Progenitor cell of endocrine pancreas (in vitro differentiated cells): ENCODE measurements around the gene MYBPC2. TPM values are rescaled to one million over a fixed set of nuclear protein-coding genes. Genes with fewer than 3 reads are reported as not detected.

Experiments
- DNase-seq: peaks from one replicate; pipeline ENCODE4 v3.0.0; 2021; ENCODE audit warnings: low spot score; ENCODE audit not compliant: unreplicated experiment
- H3K27ac Mint-ChIP-seq: 2 replicates; pipeline ENCODE4 v1.8.0; 2021; ENCODE audit warnings: mild to moderate bottlenecking, moderate library complexity, mixed read lengths
- H3K27me3 Mint-ChIP-seq: 2 replicates; pipeline ENCODE4 v1.8.0; 2021; ENCODE audit warnings: mixed read lengths
- H3K36me3 Mint-ChIP-seq: 2 replicates; pipeline ENCODE4 v1.8.0; 2022; ENCODE audit warnings: mixed read lengths; ENCODE audit not compliant: insufficient read depth
- H3K4me1 Mint-ChIP-seq: 2 replicates; pipeline ENCODE4 v1.8.0; 2021; ENCODE audit warnings: low read depth, mixed read lengths
- H3K4me3 Mint-ChIP-seq: 2 replicates; pipeline ENCODE4 v1.8.0; 2021; ENCODE audit warnings: low read depth, mild to moderate bottlenecking, moderate library complexity, mixed read lengths
- H3K9me3 Mint-ChIP-seq: 2 replicates; pipeline ENCODE4 v1.8.0; 2021; ENCODE audit warnings: low read depth, mixed read lengths
- CTCF ChIP-seq: fragments of 200-600 bp; sonication (generic); IDR thresholded peaks from one replicate; pipeline ENCODE4 v1.5.0; 2021; ENCODE audit warnings: antibody characterized with exemption, mild to moderate bottlenecking; ENCODE audit not compliant: unreplicated experiment
- total RNA-seq: library from RNA; stranded (reverse); gene quantifications from 2 replicates; pipeline ENCODE4 v1.2.1, GENCODE V29; 2021

Gene MYBPC2
- total RNA-seq, 1 donor from 2014 or later: 1.6 TPM

GRCh38 chr19:50417111-50418081, 15.3 kb upstream of the MYBPC2 start:
- TF ChIP-seq CTCF: no peak
- no peak for DNase-seq

GRCh38 chr19:50418176-50419021, 14.3 kb upstream of the MYBPC2 start, which contains the start of gene SPIB:
Gene SPIB (plus strand): TSS chr19:50418938. CDS start chr19:50418963, 25 bp downstream.
- Mint-ChIP-seq H3K9me3 (no peaks in the 10 kb centered on the region), H3K4me1 (peaks cover 9% of the 10 kb centered on the region), H3K4me3 (peak within 1 kb of the TSS; percentile 35), H3K36me3 (no peaks in the 10 kb centered on the region), H3K27ac (no peak within 1 kb of the TSS), H3K27me3 (peaks cover 26% of the 10 kb centered on the region)
- no peak for TF ChIP-seq CTCF
- DNase-seq: no peak

More at GRCh38 chr19:50417111-50418081, 15.3 kb upstream of the MYBPC2 start:
- Mint-ChIP-seq H3K36me3 (no peaks in the 10 kb centered on the region), H3K4me1 (peaks cover 9% of the 10 kb centered on the region), H3K27me3 (peaks cover 26% of the 10 kb centered on the region), H3K4me3 (no peak overlapping the region), H3K9me3 (no peaks in the 10 kb centered on the region), H3K27ac (no peak overlapping the region)

GRCh38 chr19:50419022-50419579, 13.6 kb upstream of the MYBPC2 start:
- no peaks in the 10 kb centered on the region for H3K9me3 Mint-ChIP-seq
- TF ChIP-seq CTCF: no peak
- H3K27ac Mint-ChIP-seq: no peak overlapping the region
- H3K4me3 Mint-ChIP-seq: peak overlapping the region; percentile 35
- H3K4me1 Mint-ChIP-seq: peaks cover 9% of the 10 kb centered on the region
- peaks cover 26% of the 10 kb centered on the region for H3K27me3 Mint-ChIP-seq
- DNase-seq: no peak
- no peaks in the 10 kb centered on the region for H3K36me3 Mint-ChIP-seq

- peaks cover 26% of the 10 kb centered on the region for H3K27me3 Mint-ChIP-seq
- H3K36me3 Mint-ChIP-seq: no peaks in the 10 kb centered on the region
- no peak for TF ChIP-seq CTCF
- no peak for DNase-seq
- H3K4me3 Mint-ChIP-seq: no peak overlapping the region
- H3K9me3 Mint-ChIP-seq: no peaks in the 10 kb centered on the region
- peaks cover 9% of the 10 kb centered on the region for H3K4me1 Mint-ChIP-seq
- no peak overlapping the region for H3K27ac Mint-ChIP-seq
Observed at GRCh38 chr19:50419580-50420035, 13.1 kb upstream of the MYBPC2 start.

- Mint-ChIP-seq H3K27ac (no peak overlapping the region), H3K9me3 (no peaks in the 10 kb centered on the region), H3K27me3 (peaks cover 26% of the 10 kb centered on the region), H3K4me1 (peaks cover 9% of the 10 kb centered on the region), H3K4me3 (no peak overlapping the region), H3K36me3 (no peaks in the 10 kb centered on the region)
- no peak for TF ChIP-seq CTCF
- no peak for DNase-seq
Observed at GRCh38 chr19:50420127-50420526, 12.6 kb upstream of the MYBPC2 start.
